ENCODE measurements around the gene NTM.

Gene NTM

DNA sequence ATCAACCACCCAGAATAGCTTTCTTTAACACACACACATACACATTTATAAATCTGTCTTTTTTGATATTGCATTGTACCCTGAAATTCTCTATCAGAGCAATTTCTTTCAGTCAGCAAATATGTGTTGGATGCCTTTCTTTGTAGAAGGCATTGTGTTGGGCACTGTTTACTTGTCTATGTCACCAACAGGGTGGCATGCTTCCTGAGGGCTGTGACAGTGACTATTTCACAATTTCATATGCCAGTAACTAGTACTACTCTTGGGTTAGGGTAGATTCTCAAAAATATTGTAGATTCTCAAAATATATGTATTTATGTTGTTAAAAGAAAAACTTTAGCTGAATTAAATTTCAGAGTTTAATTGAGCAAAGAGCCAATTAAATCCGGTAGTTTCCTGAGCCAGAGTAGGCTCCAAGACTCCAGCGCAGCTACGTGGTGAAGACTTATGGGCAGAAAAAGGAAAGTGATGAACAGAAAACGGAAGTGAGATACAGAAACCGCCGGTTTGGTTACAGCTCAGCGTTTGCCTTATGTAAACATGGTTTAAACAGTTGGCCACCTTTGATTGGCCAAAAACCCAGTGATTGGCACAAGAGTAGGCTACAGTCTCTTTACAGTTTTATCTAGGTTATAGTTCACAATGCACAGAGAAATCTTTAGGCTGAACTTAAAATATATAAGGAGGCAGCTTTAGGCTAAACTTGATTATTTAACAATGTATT is 723.3 kb downstream of the NTM start:
- TF ChIP-seq GABPA (IDR thresholded peaks at IDR 0.05; ENCODE audit: low read depth) (no peak), POLR2AphosphoS5 (IDR thresholded peaks at IDR 0.05; ENCODE audit: low read depth) (no peak), SPI1 (IDR thresholded peaks at IDR 0.05; ENCODE audit: borderline replicate concordance, low read depth) (no peak)
- TF ChIP-seq, protein P1, sequence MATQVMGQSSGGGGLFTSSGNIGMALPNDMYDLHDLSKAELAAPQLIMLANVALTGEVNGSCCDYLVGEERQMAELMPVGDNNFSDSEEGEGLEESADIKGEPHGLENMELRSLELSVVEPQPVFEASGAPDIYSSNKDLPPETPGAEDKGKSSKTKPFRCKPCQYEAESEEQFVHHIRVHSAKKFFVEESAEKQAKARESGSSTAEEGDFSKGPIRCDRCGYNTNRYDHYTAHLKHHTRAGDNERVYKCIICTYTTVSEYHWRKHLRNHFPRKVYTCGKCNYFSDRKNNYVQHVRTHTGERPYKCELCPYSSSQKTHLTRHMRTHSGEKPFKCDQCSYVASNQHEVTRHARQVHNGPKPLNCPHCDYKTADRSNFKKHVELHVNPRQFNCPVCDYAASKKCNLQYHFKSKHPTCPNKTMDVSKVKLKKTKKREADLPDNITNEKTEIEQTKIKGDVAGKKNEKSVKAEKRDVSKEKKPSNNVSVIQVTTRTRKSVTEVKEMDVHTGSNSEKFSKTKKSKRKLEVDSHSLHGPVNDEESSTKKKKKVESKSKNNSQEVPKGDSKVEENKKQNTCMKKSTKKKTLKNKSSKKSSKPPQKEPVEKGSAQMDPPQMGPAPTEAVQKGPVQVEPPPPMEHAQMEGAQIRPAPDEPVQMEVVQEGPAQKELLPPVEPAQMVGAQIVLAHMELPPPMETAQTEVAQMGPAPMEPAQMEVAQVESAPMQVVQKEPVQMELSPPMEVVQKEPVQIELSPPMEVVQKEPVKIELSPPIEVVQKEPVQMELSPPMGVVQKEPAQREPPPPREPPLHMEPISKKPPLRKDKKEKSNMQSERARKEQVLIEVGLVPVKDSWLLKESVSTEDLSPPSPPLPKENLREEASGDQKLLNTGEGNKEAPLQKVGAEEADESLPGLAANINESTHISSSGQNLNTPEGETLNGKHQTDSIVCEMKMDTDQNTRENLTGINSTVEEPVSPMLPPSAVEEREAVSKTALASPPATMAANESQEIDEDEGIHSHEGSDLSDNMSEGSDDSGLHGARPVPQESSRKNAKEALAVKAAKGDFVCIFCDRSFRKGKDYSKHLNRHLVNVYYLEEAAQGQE (IDR thresholded peaks at IDR 0.05; ENCODE audit: insufficient replicate concordance, low read depth): no peak
- TF ChIP-seq, protein P2, sequence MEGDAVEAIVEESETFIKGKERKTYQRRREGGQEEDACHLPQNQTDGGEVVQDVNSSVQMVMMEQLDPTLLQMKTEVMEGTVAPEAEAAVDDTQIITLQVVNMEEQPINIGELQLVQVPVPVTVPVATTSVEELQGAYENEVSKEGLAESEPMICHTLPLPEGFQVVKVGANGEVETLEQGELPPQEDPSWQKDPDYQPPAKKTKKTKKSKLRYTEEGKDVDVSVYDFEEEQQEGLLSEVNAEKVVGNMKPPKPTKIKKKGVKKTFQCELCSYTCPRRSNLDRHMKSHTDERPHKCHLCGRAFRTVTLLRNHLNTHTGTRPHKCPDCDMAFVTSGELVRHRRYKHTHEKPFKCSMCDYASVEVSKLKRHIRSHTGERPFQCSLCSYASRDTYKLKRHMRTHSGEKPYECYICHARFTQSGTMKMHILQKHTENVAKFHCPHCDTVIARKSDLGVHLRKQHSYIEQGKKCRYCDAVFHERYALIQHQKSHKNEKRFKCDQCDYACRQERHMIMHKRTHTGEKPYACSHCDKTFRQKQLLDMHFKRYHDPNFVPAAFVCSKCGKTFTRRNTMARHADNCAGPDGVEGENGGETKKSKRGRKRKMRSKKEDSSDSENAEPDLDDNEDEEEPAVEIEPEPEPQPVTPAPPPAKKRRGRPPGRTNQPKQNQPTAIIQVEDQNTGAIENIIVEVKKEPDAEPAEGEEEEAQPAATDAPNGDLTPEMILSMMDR (IDR thresholded peaks at IDR 0.05; ENCODE audit: insufficient read depth, low read length): no peak
- no peak for DNase-seq (ENCODE audit: low read depth in 1 of 2, low spot score in 1 of 2)
- H3K27ac ChIP-seq (replicated peaks): no peak overlapping the region
- no peak overlapping the region for H3K4me3 ChIP-seq (replicated peaks; ENCODE audit: insufficient read depth, low read length)
- no peaks in the 10 kb centered on the region for H3K27me3 ChIP-seq (ENCODE audit: insufficient read depth, poor library complexity, severe bottlenecking)

DNA sequence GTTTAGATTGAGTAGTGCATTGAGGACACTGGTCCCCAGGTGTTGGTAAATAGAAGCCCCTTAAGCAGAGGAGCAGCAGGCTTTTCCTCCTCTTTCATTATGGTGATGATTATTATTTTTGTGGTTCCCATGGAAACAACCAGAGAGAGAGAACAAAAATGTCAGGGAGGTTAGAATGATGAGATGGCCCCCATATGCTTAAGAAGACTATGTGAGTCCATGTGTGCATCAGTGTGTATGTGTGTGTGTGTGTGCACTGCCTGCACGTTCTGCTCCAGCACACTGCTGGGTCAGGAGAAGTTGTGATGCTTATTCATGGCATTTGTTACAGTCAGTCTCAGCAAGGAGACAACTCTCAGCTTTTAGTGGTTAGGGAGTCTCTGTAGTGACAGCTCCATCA is 724.2 kb downstream of the NTM start:
- no peaks in the 10 kb centered on the region for H3K27me3 ChIP-seq (ENCODE audit: insufficient read depth, poor library complexity, severe bottlenecking)
- TF ChIP-seq SPI1 (IDR thresholded peaks at IDR 0.05; ENCODE audit: borderline replicate concordance, low read depth) (no peak), POLR2AphosphoS5 (IDR thresholded peaks at IDR 0.05; ENCODE audit: low read depth) (no peak), GABPA (IDR thresholded peaks at IDR 0.05; ENCODE audit: low read depth) (no peak)
- TF ChIP-seq, protein P1 (IDR thresholded peaks at IDR 0.05; ENCODE audit: insufficient replicate concordance, low read depth): no peak
- DNase-seq (ENCODE audit: low read depth in 1 of 2, low spot score in 1 of 2): no peak
- no peak overlapping the region for H3K4me3 ChIP-seq (replicated peaks; ENCODE audit: insufficient read depth, low read length)
- no peak overlapping the region for H3K27ac ChIP-seq (replicated peaks)

DNA sequence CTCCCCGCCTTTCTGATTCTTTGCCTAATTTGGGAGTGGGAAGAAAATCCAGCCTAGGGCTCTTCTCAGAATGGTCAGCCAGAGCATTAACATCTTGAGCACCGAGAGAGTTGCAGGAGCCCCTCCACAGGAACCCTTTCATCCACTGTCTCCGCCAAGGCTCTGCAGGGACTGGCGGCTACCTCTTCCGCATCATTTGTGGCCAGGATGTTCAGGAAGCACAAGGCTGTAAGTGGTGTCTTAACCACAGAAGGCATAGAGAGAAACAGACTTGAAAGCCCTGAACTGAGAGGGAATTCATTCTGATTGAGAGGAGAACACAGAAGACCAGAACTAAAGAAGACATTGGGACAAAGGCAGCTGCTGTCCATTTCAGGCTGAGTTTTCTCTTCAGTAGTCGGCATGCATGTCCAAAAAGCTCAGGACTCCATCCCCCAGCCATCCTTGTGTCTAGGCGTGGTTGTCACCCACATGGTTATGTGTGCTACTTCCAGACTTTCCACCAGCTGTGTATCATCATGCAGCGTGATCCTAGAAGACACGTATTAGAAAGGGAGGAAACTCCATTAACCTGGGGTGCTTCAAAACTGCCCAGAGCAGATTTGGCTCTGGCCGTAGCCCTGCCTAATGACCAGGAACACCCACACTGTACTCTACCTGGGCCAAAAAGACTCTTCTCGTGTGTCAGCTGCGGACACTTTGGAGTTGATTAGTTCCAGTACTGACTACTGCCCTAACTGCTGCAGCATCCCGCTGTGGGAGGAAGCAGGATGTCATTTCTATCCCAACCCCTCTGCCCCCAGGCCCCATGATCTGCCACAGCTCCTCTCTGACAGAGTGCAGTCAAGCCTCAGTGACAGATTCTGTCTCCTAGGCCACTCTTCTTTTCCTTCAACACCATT is 725.1 kb downstream of the NTM start:
- Histone ChIP-seq H3K27me3 (ENCODE audit: insufficient read depth, poor library complexity, severe bottlenecking) (no peaks in the 10 kb centered on the region), H3K4me3 (replicated peaks; ENCODE audit: insufficient read depth, low read length) (no peak overlapping the region), H3K27ac (replicated peaks) (no peak overlapping the region)
- no peak for DNase-seq (ENCODE audit: low read depth in 1 of 2, low spot score in 1 of 2)
- TF ChIP-seq POLR2AphosphoS5 (IDR thresholded peaks at IDR 0.05; ENCODE audit: low read depth): no peak

DNA sequence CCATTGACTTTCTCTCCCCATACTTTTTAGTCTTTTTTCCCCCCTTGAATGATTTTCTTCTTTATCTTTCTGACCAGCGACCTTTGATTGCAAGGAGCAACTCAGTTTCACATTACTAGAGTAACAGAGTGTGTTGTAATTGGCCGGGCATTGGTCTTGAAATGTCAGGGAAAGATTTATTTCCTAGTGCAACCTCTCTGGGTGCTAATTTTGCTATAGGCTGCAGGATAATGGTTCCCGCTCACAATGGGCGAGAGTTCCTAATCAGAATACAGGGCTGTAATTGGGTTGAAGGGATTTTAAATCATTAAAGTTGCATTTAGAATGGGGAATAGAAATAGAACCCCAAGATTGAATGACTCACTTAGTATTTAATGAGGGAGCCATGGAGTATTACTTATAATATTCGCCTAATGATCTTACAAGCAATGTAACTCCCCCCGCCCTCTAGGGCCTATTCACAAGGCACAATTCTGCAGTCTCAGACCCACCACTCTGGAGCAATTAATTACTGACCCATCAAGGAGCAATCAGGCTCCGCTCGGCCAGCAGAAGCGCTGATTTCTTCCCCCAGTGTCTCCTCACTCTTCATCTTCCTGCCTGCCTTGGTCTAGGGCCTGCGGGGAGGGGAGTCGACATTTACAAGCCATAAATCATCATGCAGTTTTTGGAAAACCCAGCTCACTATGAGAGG is 725.9 kb downstream of the NTM start:
- no peak for DNase-seq (ENCODE audit: low read depth in 1 of 2, low spot score in 1 of 2)
- H3K27ac ChIP-seq (replicated peaks): no peak overlapping the region

More for the DNA sequence above, 725.9 kb downstream of the NTM start:
- TF ChIP-seq, protein P1 (IDR thresholded peaks at IDR 0.05; ENCODE audit: insufficient replicate concordance, low read depth): no peak
- no peak for TF ChIP-seq POLR2AphosphoS5 (IDR thresholded peaks at IDR 0.05; ENCODE audit: low read depth)
- no peak for TF ChIP-seq SPI1 (IDR thresholded peaks at IDR 0.05; ENCODE audit: borderline replicate concordance, low read depth)
- TF ChIP-seq, protein P2 (IDR thresholded peaks at IDR 0.05; ENCODE audit: insufficient read depth, low read length): no peak
- no peak for TF ChIP-seq GABPA (IDR thresholded peaks at IDR 0.05; ENCODE audit: low read depth)
- Histone ChIP-seq H3K4me3 (replicated peaks; ENCODE audit: insufficient read depth, low read length) (no peak overlapping the region), H3K27me3 (ENCODE audit: insufficient read depth, poor library complexity, severe bottlenecking) (no peaks in the 10 kb centered on the region)
